NCI-H82 treated with DMSO at 0.1 percent for 48 hours (cell line): ENCODE measurements around the gene SGCD.

Experiments
- DNase-seq: peaks from one replicate; lab custom pipeline; 2025; ENCODE audit not compliant: unreplicated experiment; lab: John Stamatoyannopoulos, UW

The SGCD gene

DNA sequence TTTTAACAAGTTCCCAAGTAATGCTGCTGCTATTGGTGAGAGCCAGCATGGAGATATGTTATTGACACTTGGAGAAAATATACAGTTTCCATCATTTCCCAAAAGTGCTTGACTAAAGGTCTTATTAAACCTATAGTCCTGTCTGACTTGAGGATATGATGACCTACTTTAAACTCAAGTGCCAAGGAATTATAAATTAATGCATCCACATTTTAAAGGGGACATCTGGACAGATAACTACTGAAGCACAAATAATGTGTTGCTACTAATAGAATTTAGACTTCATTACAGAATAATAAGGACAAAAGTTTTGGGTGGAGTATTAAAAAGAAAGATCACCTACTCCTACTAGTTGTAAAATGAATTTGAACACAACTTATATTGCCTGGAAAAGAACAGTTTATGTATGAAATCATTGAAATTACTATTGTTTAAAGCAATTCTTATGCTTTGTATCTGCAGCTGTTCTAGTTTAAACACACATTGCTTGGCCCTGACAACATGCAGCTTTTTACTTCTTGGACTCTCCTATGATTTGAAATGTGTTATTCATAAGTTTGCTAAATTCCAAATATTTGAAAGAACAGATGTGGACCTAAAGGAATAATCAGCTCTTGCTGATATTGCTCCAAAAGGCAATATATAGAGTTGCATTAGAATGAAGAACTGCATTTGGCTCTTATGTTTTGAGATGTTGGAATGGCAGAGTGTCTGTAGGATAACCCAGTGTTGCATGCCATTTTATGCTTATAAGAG is 73.4 kb downstream of the SGCD start:
- no peak for DNase-seq

GRCh38 chr5:156401804-156402203 is 74.8 kb downstream of the SGCD start:
- no peak for DNase-seq

GRCh38 chr5:156402387-156402921 is 75.5 kb downstream of the SGCD start:
- DNase-seq, result no peak

DNA sequence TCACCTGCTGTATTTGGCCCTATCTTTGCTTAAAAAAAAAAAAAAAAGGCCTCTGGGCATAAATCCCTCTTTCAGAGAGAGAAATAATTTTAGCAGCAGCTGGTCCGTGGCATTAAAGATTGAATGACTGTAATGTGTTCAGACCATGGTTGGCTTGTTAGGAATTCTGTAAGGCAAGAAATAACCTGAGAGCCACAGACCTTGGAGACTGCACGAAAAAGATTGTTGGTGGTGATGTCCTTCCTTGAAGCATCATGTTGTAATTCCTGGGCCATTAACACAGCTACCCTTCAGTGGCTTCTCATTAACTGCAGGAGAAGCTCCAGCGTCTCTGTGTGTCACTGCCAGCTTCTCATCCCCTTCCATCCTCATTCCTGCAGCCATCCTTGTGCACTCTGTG is 79.0 kb downstream of the SGCD start:
- no peak for DNase-seq

DNA sequence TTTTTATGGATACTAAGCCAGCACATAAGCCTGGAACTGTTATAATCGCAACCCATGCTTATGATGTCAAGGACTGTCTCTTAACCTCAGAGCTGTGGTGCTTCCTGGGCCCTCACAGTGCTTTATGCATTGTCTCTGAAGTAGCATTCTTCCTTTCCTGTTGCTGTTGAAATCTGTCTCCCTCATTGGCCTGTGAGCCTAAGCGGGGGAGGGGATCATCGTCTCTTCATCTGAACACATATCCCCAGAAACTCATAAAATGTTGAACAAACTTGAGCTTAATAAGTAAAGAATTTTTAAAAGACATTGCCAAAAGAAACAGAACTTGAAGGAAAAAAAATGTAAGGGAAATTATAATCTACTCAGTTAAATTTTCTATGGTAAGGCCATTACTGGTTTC is 80.3 kb downstream of the SGCD start:
- no peak for DNase-seq

- no peak for DNase-seq
These were observed 82.9 kb downstream of the SGCD start for GRCh38 chr5:156409834-156410233.

GRCh38 chr5:156411185-156411613 is 84.2 kb downstream of the SGCD start:
- DNase-seq, result no peak

- no peak for DNase-seq
These were observed 85.0 kb downstream of the SGCD start for GRCh38 chr5:156411957-156412356.

DNA sequence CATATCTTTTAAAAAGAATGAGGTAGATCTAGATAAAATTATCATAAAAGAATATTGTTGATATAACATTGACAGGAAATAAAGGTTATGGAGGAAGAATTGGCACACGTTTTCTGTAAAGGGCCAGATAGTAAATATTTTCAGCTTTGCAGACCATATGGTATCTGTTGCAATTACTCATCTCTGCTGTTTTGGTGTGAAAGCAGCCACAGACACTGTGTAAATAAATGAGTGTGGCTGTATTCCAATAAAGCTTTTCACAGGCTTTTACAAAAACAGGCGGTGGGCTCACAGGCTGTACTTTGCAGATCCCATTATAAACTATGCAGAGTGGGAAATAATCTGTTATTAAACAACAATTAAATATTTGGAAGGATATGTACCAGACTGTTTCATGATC is 87.4 kb downstream of the SGCD start:
- DNase-seq, result no peak

DNA sequence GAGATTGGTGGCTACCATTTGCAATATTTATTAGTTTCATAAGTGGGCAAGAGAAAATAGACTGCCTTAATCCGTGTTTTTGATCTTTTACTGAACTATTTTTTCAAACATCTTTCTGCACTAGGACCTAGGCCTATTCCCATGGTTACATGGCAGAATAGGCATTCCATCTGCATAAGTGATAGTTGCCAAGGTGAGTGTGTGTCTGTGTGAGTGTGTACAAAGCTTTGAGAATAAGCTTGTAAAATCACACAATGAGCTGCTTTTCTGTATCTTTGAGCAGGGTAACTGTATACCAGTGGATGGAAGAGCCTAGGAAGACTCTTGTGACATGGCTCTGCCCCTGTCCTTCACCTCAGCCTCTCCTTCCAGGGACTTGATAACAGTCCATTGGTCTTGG is 92.7 kb downstream of the SGCD start:
- DNase-seq, result no peak

DNA sequence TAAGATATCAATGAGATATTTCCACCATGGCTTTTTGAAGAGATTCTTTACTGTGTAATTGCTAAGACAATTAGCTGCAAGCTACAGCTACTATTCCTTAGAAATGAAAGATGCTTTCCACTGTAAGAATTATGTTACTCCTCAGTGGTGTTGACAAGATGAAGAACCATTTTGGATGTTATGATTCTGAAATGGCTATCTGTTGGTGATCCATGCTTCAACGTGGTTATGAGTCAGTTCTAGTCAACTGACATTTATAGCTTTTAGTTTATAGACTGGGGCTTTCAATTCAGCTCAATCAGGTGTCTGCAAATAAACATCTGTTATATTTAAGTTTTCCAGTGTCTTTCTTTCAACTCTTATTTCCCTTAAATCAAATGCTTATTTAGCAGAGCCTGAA is 93.7 kb downstream of the SGCD start:
- no peak for DNase-seq

GRCh38 chr5:156421798-156422197 is 94.8 kb downstream of the SGCD start:
- DNase-seq, result no peak

GRCh38 chr5:156423597-156423996 is 96.6 kb downstream of the SGCD start:
- DNase-seq, result no peak

DNA sequence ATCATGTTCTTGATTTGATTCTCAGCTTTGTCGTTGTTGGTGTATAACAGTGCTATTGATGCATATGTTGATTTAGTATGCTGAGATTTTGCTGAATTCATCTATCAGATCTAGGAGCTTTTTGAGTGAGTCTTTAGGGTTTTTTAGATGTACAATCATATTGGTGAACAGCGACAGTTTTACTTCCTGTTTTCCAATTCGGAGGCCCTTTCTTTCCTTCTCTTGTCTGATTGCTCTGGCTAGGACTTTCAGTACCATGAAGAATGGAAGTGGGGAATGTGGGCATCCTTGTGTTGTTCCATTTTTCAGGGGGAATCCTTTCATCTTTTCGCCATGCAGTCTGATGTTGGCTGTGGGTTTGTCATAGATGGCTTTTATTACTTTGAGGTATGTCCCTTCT is 100.4 kb downstream of the SGCD start:
- no peak for DNase-seq

DNA sequence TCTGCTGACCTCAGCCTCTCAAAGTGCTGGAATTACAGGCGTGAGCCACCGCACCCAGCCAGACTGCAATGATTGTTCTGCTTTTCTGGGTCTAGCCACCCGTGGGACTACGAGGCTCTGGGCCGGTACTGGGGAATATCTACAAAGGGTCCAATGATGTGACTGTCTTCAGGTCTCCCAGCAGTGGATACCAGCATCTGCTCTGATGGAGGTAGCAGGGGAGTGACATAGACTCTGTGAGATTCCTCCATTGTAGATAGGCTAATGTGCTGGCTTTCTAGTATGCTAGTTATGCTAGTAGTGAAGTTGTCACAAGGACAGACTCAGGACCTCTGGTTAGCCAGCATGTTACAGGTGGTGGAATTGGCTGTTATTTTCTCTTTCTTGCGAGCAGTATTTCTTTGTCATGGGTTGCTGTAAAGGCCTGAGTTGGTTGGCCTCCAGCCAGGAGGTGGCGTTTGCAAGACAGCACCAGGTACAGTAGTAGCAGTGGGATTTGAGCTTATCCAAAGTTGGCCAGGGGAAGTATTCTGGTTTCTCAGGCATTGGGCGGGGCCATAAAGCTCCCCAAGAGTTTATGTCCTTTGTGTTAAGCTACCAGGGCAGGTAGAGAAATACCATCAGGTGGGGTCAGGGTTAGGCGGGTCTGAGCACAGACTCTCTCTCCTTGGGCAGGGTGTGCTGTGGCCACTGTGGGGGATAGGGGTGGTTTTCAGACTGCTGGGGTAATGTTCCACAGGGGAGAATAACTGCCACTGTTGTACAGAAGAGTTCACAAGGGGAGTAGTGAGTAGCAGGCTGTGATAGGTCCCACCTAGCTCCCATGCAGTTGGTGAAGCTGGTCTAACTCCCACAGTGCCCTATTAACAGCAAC is 105.2 kb downstream of the SGCD start:
- no peak for DNase-seq

DNA sequence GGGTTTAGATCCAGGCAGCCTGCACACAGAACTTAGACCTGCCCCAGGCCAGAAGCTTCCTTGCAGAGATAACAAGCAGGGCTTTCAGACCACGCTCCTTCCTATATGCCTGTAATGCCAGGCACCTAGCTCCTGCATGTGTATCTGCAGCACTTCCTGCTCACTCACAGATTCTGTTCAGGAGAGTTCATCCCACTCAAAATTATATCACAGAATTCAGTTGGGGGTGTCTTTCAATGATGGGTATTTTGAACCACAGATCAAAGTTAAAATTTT is 105.8 kb downstream of the SGCD start:
- no peak for DNase-seq

GRCh38 chr5:156434471-156434870 is 107.5 kb downstream of the SGCD start:
- DNase-seq, result no peak

- no peak for DNase-seq
These were observed 108.1 kb downstream of the SGCD start for GRCh38 chr5:156435101-156435500.

DNA sequence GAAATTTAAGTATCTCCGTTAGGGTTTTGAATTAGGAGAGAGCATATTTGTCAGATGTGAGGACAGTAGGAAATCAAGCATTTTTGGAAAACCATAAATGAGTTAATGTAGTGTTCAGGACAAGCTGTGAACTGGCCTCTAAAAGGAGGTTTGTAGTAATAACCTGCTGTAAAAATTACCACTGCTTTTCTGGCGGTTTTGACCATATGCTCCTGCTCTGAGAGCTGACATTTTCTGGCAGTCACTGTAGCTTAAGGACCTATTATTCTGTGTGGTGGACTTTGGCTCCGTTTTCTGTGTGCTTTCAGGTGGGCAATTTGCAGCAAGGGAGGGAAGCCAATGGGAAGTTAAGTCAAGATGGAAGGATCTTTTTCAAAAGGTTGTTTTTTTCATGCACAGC is 111.1 kb downstream of the SGCD start:
- no peak for DNase-seq

DNA sequence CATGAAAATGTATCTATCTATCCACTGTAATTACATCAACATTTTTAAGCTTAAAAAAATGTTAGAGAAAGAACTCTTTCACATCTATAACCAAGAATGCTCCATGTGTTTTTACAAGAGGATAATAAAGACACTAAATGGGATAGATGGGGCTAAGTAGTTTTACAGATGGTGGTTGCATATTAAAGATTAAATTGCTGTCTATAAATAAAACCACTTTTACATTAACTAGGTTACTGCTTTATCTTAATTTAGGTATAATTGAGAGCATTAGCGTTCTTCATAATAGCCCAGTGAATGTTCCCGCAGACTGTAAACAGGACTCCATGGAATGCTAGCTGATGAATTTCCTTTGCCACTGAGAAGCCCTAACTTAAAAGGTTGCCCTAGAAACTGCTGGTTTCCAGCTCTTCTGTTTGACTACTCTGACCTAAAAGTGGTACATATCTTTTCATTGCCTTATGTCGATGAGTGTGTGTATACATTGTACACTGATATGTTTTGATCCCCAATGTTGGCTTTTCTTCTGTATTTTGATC is 117.9 kb downstream of the SGCD start:
- no peak for DNase-seq

- no peak for DNase-seq
These were observed 119.6 kb downstream of the SGCD start for GRCh38 chr5:156446526-156446925.

GRCh38 chr5:156450778-156451177 is 123.8 kb downstream of the SGCD start:
- no peak for DNase-seq
